Measurements from ENCODE around the gene PAX9. TPM values are rescaled to one million over a fixed set of nuclear protein-coding genes. Genes with fewer than 3 reads are reported as not detected.

PAX9 gene
- 0.05 and 0.62 TPM in 2 replicates for total RNA-seq
- polyA plus RNA-seq (2012), result 0.21 TPM

- peak; percentile 85 for DNase-seq (ENCODE audit: low read depth)
Measured at GRCh38 chr14:36661506-36662257, at the start of gene PAX9. TSS of gene PAX9 (plus strand) at chr14:36661860. CDS start at chr14:36662090, 230 bp downstream.

GRCh38 chr14:36617824-36618223 lies 43.8 kb upstream of the PAX9 start:
- peak; percentile 30 for DNase-seq (ENCODE audit: low read depth)

GRCh38 chr14:36618641-36619040 lies 43.0 kb upstream of the PAX9 start:
- DNase-seq (ENCODE audit: low read depth), result no peak

- peak; percentile 2 for DNase-seq (ENCODE audit: low read depth)
Measured at GRCh38 chr14:36619131-36619530, 42.5 kb upstream of the PAX9 start.

GRCh38 chr14:36619853-36620252 lies 41.8 kb upstream of the PAX9 start:
- DNase-seq (ENCODE audit: low read depth), result peak; percentile 52

- DNase-seq (ENCODE audit: low read depth), result no peak
Measured at GRCh38 chr14:36625014-36625413, 36.6 kb upstream of the PAX9 start.

GRCh38 chr14:36625436-36625835 lies 36.2 kb upstream of the PAX9 start:
- no peak for DNase-seq (ENCODE audit: low read depth)

- no peak for DNase-seq (ENCODE audit: low read depth)
Measured at GRCh38 chr14:36626151-36626550, 35.5 kb upstream of the PAX9 start.

- DNase-seq (ENCODE audit: low read depth), result no peak
Measured at GRCh38 chr14:36627981-36628380, 33.7 kb upstream of the PAX9 start.

- no peak for DNase-seq (ENCODE audit: low read depth)
Measured at GRCh38 chr14:36633580-36633979, 28.1 kb upstream of the PAX9 start.

GRCh38 chr14:36646664-36647416 lies 14.8 kb upstream of the PAX9 start:
- no peak for DNase-seq (ENCODE audit: low read depth)

- no peak for DNase-seq (ENCODE audit: low read depth)
Measured at GRCh38 chr14:36647417-36647823, 14.2 kb upstream of the PAX9 start.

GRCh38 chr14:36647824-36648753 lies 13.6 kb upstream of the PAX9 start:
- DNase-seq (ENCODE audit: low read depth), result peak; percentile 67

GRCh38 chr14:36649872-36650650 lies 11.6 kb upstream of the PAX9 start:
- DNase-seq (ENCODE audit: low read depth), result no peak

GRCh38 chr14:36652542-36653201 lies 9.0 kb upstream of the PAX9 start:
- no peak for DNase-seq (ENCODE audit: low read depth)

GRCh38 chr14:36653413-36653812 lies 8.2 kb upstream of the PAX9 start:
- DNase-seq (ENCODE audit: low read depth), result no peak

- no peak for DNase-seq (ENCODE audit: low read depth)
Measured at GRCh38 chr14:36653962-36654793, 7.5 kb upstream of the PAX9 start.

GRCh38 chr14:36654794-36655381 lies 6.8 kb upstream of the PAX9 start:
- DNase-seq (ENCODE audit: low read depth), result no peak

GRCh38 chr14:36655571-36655962 lies 6.1 kb upstream of the PAX9 start:
- no peak for DNase-seq (ENCODE audit: low read depth)
